CD4-positive, alpha-beta T cell (primary cell): ENCODE measurements around the gene MRAP. TPM values are rescaled to one million over a fixed set of nuclear protein-coding genes. Genes with fewer than 3 reads are reported as not detected.
A peak's percentile ranks its signal among the peaks of the same experiment; 100 is the strongest.
"Not testable (repeated sequence)": the region's sequence is repeated elsewhere in the genome, so short reads cannot be mapped to it uniquely, and the experiment has no call there.

Source experiments
- ATAC-seq: fragments of 200-7000 bp; cut with Tn5 transposase; one replicate; pipeline ENCODE4 v1.10.0; 2022; ENCODE audit warnings: mild to moderate bottlenecking; ENCODE audit not compliant: poor library complexity
- CTCF ChIA-PET: fragments of 350-600 bp; sonication (Branson Sonifier 250); formaldehyde crosslinking; loops from one replicate; lab custom pipeline; 2021; ENCODE audit warnings: antibody characterized with exemption, inconsistent platforms; lab: Charles Lee
- POLR2A ChIA-PET: fragments of 350-600 bp; sonication (Branson Sonifier 250); formaldehyde crosslinking; loops from one replicate; lab custom pipeline; 2021; ENCODE audit warnings: antibody characterized with exemption, inconsistent platforms; lab: Charles Lee
- DNase-seq, 14 experiments: peaks; one replicate each; pipeline ENCODE4 v3.0.0-alpha.2; 2013 to 2020; ENCODE audit warnings: mixed read lengths in 2 of 14
- H3K27ac ChIP-seq, 2 donors: one replicate each; pipeline versions ENCODE4 v1.5.1 to v1.7.0; 2013; ENCODE audit warnings: low read length in 2 of 2, low read depth in 1 of 2, mild to moderate bottlenecking in 1 of 2
- H3K27me3 ChIP-seq, 2 experiments: 1 replicate in 1 of 2; 2 replicates in 1 of 2; pipeline versions ENCODE4 v1.6.1 to v1.7.0; 2013; ENCODE audit warnings: low read length in 2 of 2, control low read depth in 1 of 2, mild to moderate bottlenecking in 1 of 2, moderate library complexity in 1 of 2; ENCODE audit not compliant: insufficient read depth in 2 of 2, control insufficient read depth in 1 of 2
- H3K36me3 ChIP-seq: one replicate; pipeline ENCODE4 v1.6.1; 2013; ENCODE audit warnings: low read length, control low read depth; ENCODE audit not compliant: insufficient read depth
- H3K4me1 ChIP-seq: one replicate; pipeline ENCODE4 v1.6.1; 2013; ENCODE audit warnings: low read length, control low read depth; ENCODE audit not compliant: insufficient read depth
- H3K4me3 ChIP-seq: one replicate; pipeline ENCODE4 v1.5.1; 2013; ENCODE audit warnings: mild to moderate bottlenecking, low read length, moderate library complexity
- H3K9me3 ChIP-seq, 2 experiments: 1 replicate in 1 of 2; 2 replicates in 1 of 2; pipeline versions ENCODE4 v1.6.1 to v1.7.0; 2013; ENCODE audit warnings: low read length in 2 of 2, mild to moderate bottlenecking in 2 of 2, control low read depth in 1 of 2, moderate library complexity in 1 of 2; ENCODE audit not compliant: control insufficient read depth in 1 of 2, insufficient read depth in 1 of 2
- H3K27ac Mint-ChIP-seq: one replicate; pipeline ENCODE4 v1.8.0; 2020; ENCODE audit warnings: mixed read lengths
- H3K27me3 Mint-ChIP-seq: one replicate; pipeline ENCODE4 v1.8.0; 2021; ENCODE audit warnings: mixed read lengths
- H3K36me3 Mint-ChIP-seq: one replicate; pipeline ENCODE4 v1.8.0; 2021; ENCODE audit warnings: low read depth, mixed read lengths
- H3K4me1 Mint-ChIP-seq: one replicate; pipeline ENCODE4 v1.8.0; 2021; ENCODE audit warnings: low read depth, mixed read lengths
- H3K4me3 Mint-ChIP-seq: one replicate; pipeline ENCODE4 v1.8.0; 2020; ENCODE audit warnings: mild to moderate bottlenecking, mixed read lengths
- H3K9me3 Mint-ChIP-seq: one replicate; pipeline ENCODE4 v1.8.0; 2020; ENCODE audit warnings: mixed read lengths
- CTCF ChIP-seq: fragments of 200-600 bp; IDR thresholded peaks from one replicate; pipeline ENCODE4 v1.8.0; 2022; ENCODE audit warnings: antibody characterized with exemption, mild to moderate bottlenecking
- intact Hi-C, 2 experiments: fragments of 100-400 bp; cut with DNase I in 1 of 2; cut with micrococcal nuclease in 1 of 2; formaldehyde crosslinking; loops; one replicate each; pipeline versions ENCODE4 v1.15.1 to v1.9.0; 2023 to 2025; cut with DNase I, micrococcal nuclease
- total RNA-seq, 174 experiments: library from RNA in 2 of 174; stranded (reverse) in 2 of 174; gene quantifications; one replicate each; pipeline ENCODE4 v1.2.3 and lab custom pipeline; 2021 to 2026

The MRAP gene
- total RNA-seq, 2 experiments from 2014 or later: not detected

- no peaks in the 10 kb centered on the region for H3K9me3 ChIP-seq
- no peak for ATAC-seq
- H3K4me3 Mint-ChIP-seq: no peak overlapping the region
- H3K4me3 ChIP-seq: no peak overlapping the region
- intact Hi-C loops: no loop called here
- H3K27me3 ChIP-seq: no peaks in the 10 kb centered on the region
- no peak overlapping the region for H3K27ac Mint-ChIP-seq
- peaks cover 2% of the 10 kb centered on the region for H3K36me3 ChIP-seq
- DNase-seq: no peak
- ChIA-PET CTCF (interaction anchor here (0.9 kb wide), 1 partner anchor 10 kb away, joined by 3 read pairs; no protein-coding TSS in a partner anchor), POLR2A (interaction anchor here (0.5 kb wide), 1 partner anchor 1385 kb away, joined by 4 read pairs; no protein-coding TSS in a partner anchor)
- no peaks in the 10 kb centered on the region for H3K9me3 Mint-ChIP-seq
- H3K4me1 ChIP-seq: no peaks in the 10 kb centered on the region
- H3K36me3 Mint-ChIP-seq: peaks cover 6% of the 10 kb centered on the region
- peaks cover under 1% of the 10 kb centered on the region for H3K27me3 Mint-ChIP-seq
- no peaks in the 10 kb centered on the region for H3K4me1 Mint-ChIP-seq
- TF ChIP-seq CTCF: no peak
- no peak overlapping the region for H3K27ac ChIP-seq
These were observed 36.7 kb upstream of the MRAP start for GRCh38 chr21:32261929-32262328.

GRCh38 chr21:32265321-32265720 is 33.3 kb upstream of the MRAP start:
- H3K27ac ChIP-seq, H3K4me3 Mint-ChIP-seq, POLR2A ChIA-PET, H3K9me3 Mint-ChIP-seq, H3K4me1 ChIP-seq, H3K9me3 ChIP-seq, H3K27ac Mint-ChIP-seq, CTCF ChIA-PET, H3K4me1 Mint-ChIP-seq, H3K4me3 ChIP-seq, intact Hi-C loops, ATAC-seq, H3K27me3 Mint-ChIP-seq, H3K27me3 ChIP-seq, DNase-seq: not testable (repeated sequence)
- peaks cover 23% of the 10 kb centered on the region for H3K36me3 ChIP-seq
- H3K36me3 Mint-ChIP-seq: peaks cover 38% of the 10 kb centered on the region

- Mint-ChIP-seq H3K4me1 (no peaks in the 10 kb centered on the region), H3K27ac (no peak overlapping the region), H3K27me3 (no peaks in the 10 kb centered on the region), H3K4me3 (no peak overlapping the region), H3K36me3 (peaks cover 71% of the 10 kb centered on the region), H3K9me3 (no peaks in the 10 kb centered on the region)
- Histone ChIP-seq H3K27ac (no peak overlapping the region), H3K4me3 (no peak overlapping the region), H3K9me3 (no peaks in the 10 kb centered on the region), H3K4me1 (no peaks in the 10 kb centered on the region), H3K27me3 (no peaks in the 10 kb centered on the region), H3K36me3 (peaks cover 44% of the 10 kb centered on the region)
- DNase-seq: no peak
- CTCF ChIA-PET: no interaction called here
- no peak for ATAC-seq
- intact Hi-C loops: loop anchor here in 1 of 2 experiments (10.0 kb wide), 1 partner anchor 606 kb away; no protein-coding TSS in a partner anchor
- no peak for TF ChIP-seq CTCF
- POLR2A ChIA-PET: no interaction called here
These were observed 27.9 kb upstream of the MRAP start for GRCh38 chr21:32270748-32271147.

- Mint-ChIP-seq H3K4me3 (peak overlapping the region; percentile 58), H3K27ac (no peak overlapping the region), H3K9me3 (no peaks in the 10 kb centered on the region), H3K27me3 (no peaks in the 10 kb centered on the region), H3K4me1 (peaks cover 29% of the 10 kb centered on the region), H3K36me3 (peaks cover 32% of the 10 kb centered on the region)
- ChIA-PET POLR2A (no interaction called here), CTCF (interaction anchor here (0.6 kb wide), 1 partner anchor 1216 kb away, joined by 3 read pairs; no protein-coding TSS in a partner anchor)
- no peak for DNase-seq
- no peaks in the 10 kb centered on the region for H3K27me3 ChIP-seq
- no peak overlapping the region for H3K27ac ChIP-seq
- TF ChIP-seq CTCF: no peak
- intact Hi-C loops: loop anchor here (5.0 to 10.0 kb wide), 3 partner anchors 336 to 612 kb away; partner anchors contain the start of genes CFAP298 (in 1 of the 2) and SCAF4 (in 1 of the 2)
- peaks cover 16% of the 10 kb centered on the region for H3K36me3 ChIP-seq
- H3K4me1 ChIP-seq: peaks cover 20% of the 10 kb centered on the region
- no peak for ATAC-seq
- no peaks in the 10 kb centered on the region for H3K9me3 ChIP-seq
- H3K4me3 ChIP-seq: no peak overlapping the region
These were observed 22.0 kb upstream of the MRAP start for GRCh38 chr21:32276671-32277070.
